AG10803 (cell line): ENCODE measurements around the gene ABHD10.
A peak's percentile ranks its signal among the peaks of the same experiment; 100 is the strongest.

Source experiments
- DNase-seq: peaks from one replicate; pipeline ENCODE4 v3.0.0; 2010; ENCODE audit warnings: low read depth
- H3K4me3 ChIP-seq: 2 replicates; pipeline ENCODE4 v1.5.1; 2011; ENCODE audit warnings: mild to moderate bottlenecking, low read length, control low read depth
- TF ChIP-seq, protein P1 (sequence below): conservative IDR thresholded peaks from 2 replicates; pipeline ENCODE4 v1.5.1; 2011; ENCODE audit warnings: mild to moderate bottlenecking, low read length, control low read depth, inconsistent platforms

Gene ABHD10

DNA sequence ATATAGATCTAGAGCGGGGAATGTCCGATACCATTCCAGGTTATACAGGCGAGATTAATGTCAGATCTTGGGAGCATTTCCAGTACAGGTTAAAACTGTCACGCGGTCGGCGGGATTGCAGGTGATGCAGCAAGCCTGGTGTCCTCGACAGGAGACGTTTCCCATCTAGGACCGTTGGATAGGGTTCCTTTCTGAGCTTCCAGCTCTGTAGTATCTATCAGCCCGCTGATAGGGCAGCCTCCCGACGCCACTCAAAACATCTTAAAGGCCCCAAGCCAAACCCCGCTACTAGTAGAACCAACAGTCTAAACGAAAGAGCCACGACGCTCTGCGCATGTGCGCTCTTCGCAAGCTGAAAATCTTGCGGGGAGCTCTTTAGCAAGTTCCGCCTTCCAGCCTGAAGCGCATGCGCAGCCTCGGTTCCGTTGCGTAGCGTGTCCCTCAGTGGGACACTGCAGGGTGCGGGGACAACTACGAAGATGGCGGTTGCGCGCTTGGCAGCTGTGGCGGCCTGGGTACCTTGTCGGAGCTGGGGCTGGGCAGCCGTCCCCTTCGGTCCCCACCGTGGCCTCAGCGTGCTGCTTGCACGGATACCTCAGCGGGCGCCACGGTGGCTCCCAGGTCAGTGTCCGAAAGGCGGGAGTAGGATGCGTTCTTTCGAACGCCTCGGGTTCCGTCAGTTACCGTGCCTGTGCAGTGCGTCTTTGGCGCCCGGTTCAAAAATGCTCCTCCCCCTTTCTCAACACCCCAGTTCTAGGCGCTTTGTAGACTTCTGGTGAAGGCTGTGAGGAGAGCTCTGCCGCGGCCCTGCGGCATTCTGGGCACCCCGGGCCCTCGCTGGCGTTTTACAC, at the start of gene ABHD10:
Gene ABHD10 (plus strand): TSS at position 444 of the 851 bp plus-strand sequence. CDS start 36 bp downstream, at position 480.
- H3K4me3 ChIP-seq = peak within 1 kb of the TSS; percentile 85
- DNase-seq = peak; percentile 97
- TF ChIP-seq, protein P1, sequence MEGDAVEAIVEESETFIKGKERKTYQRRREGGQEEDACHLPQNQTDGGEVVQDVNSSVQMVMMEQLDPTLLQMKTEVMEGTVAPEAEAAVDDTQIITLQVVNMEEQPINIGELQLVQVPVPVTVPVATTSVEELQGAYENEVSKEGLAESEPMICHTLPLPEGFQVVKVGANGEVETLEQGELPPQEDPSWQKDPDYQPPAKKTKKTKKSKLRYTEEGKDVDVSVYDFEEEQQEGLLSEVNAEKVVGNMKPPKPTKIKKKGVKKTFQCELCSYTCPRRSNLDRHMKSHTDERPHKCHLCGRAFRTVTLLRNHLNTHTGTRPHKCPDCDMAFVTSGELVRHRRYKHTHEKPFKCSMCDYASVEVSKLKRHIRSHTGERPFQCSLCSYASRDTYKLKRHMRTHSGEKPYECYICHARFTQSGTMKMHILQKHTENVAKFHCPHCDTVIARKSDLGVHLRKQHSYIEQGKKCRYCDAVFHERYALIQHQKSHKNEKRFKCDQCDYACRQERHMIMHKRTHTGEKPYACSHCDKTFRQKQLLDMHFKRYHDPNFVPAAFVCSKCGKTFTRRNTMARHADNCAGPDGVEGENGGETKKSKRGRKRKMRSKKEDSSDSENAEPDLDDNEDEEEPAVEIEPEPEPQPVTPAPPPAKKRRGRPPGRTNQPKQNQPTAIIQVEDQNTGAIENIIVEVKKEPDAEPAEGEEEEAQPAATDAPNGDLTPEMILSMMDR = no peak

DNA sequence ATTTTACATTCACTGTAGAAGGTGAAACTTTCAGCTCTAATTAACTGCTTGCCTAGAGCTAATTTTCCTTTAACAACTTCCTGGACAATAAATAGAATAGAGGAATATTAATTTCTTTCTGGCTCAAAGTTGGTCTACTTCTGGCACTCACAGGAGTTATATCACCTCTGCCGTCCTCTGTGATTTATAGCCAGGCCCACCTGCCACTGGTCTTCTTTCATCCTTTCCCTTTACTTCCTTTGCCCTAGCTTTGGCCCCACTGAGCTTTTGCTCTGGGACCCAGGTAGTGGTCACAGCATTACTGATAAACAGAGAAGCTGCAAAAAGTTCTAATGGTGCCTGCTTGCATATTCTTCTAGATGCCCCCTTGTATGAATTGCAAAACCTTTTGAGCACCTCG, 49.3 kb upstream of the ABHD10 start:
- no peak for DNase-seq
- TF ChIP-seq, protein P1 = no peak
- no peak overlapping the region for H3K4me3 ChIP-seq

DNA sequence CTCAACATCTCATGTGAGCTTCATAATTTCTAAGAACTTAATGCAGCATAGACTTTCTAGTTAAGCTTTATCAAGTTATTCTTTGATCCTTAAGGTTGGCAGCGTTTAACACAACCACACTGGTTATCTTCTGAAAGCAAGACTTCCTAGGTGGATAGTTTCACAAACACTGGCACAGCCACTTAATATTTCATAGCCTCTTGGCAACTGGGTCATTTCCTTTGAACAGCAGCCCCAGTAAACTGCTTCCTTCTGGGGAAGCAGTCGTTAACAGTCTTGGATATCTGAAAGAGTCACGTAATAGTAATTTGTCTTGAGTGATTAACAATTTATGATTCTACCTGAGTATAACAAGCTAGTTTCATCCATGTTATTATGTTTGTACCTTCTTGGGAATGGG, 45.9 kb upstream of the ABHD10 start:
- TF ChIP-seq, protein P1 = no peak
- DNase-seq = no peak
- H3K4me3 ChIP-seq = no peak overlapping the region

DNA sequence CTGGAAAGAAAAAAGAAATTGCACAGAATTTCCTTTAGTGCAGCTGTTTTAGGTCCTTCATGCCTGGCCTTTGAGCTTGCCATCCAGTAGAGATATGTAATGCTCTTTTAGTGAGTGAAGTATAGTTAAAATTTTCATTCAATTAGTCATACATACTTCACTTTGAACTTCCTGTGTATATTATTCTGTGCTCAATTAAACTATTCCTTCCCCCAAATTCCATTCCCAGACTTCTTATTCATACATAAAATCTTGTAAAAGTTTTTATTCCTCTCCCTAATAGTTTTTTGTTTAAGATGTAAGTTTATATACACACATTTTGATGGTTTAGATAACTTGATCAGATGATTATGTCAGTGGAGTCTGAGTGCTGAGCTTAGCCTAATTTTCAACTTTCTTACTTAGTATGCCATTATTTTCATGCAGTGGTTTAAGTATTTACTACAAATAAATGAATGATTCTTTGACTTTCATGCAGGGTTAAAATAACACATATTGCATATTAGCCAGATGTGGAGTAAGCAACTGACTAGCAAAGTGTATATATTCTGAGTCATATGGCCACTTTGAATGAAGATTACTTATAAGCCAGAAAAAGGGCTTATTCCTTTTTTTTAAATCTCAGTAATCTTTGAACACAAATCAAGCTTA, 42.5 kb upstream of the ABHD10 start:
- peak; percentile 82 for DNase-seq

DNA sequence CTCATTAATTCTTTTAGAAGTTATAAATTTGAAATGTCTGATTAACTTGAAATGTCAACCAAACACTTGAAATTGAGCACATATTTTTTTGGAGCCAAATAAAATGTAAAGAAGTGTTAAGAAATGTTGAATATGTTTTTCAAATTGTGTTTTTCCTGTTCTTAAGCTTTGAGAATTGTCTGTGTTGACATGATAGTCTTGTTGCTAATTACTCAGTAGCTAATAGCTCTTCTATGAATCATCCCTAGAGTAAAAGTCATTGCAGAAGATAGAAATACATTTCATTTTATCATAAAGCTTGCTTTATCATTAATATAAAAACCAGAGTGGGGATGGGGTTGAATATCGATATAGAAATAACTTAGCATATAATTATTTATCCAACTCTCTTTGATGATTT, 41.9 kb upstream of the ABHD10 start:
- H3K4me3 ChIP-seq = no peak overlapping the region
- peak; percentile 57 for DNase-seq
- TF ChIP-seq, protein P1 = no peak

More for the DNA sequence above, 42.5 kb upstream of the ABHD10 start:
- TF ChIP-seq, protein P1 = no peak
- H3K4me3 ChIP-seq = no peak overlapping the region

DNA sequence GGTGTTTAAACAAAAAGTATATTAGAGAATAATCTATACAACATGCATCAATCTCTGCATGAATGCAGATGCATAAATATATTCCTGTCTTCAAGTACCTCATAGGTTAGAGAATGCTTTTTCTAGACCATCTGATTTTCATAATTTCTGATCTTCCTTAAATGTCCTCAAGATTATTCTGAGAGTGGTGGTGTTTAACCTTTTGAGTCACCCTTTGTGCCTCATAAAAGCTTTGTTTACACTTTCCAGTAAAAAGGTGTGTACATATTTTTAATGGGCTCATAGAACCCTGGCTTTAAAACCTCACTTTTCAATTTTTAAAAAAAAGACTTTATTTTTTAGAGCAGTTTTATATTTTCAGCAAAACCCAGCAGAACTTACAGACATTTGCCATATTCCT, 41.0 kb upstream of the ABHD10 start:
- H3K4me3 ChIP-seq = no peak overlapping the region
- TF ChIP-seq, protein P1 = no peak
- DNase-seq = no peak
